G401.6 (cell line): Measurements from ENCODE around the gene GSG1L.

Experiments
- FAIRE-seq: peaks from 2 replicates; lab custom pipeline; 2012; peaks lifted over from hg19 to GRCh38; lab: Jason Lieb, UNC

Gene GSG1L

DNA sequence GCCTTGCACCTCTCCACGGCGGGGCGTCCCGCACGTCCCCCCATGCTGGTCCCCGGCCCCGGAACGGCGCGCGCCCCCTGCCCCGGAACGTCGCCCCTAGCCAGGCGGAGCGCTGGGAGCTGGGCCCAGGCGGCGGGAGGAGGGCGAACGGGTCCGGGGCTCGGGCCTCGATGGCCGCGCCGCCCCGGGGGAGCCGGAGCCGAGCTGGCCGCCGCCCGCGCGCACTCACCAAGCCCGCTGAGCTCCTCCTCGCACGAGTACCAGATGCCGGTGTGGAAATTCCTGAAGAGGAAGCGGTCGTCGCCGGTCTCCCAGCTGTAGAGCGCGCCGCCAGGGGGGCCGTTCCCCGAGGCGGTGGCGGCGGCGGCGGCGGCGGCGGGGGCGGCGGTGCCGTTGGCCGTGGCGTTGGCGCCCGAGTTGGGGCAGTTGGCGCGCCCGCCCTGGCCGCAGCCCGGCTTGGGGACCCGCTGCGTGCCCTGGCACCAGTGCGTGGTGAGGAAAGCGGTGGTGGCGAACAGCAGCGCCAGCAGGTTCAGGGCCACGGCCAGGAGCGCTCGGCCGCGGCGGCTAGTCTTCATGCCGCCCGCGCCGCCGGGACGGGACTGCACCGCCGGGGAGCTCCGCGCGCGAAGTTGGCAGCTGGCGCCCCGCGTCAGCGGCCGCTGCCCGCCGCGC lies 530 bp downstream of the GSG1L start:
- FAIRE-seq = no peak

DNA sequence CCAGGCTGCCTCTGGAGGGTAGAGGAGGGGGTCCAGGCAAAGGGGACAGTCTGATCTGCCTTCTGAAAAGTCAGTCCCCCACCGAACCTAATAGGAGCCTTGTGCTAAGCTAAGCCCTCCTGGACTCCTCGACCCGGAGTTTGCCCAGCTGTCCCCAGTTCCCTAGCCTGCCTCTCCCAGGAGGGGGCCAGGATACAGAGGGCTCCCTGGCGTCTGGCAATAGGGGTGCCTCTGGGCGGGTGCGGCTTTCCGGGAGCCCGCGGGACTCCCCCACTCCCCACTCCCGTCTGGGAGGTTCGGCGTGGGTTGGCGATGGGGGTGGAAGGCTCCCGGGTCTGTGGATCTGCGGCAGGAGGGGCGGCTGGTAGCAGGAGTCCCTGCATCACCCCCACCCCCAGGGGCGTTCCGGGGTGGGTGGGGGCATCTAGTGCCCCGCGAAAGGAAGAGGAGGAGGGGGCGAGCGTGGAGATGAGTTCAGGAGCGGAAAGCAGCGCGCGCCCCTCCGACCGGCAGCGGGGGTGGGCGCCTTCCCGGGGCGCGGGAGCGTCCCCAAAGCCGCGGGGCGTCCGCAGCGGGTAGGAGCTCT lies 1.2 kb downstream of the GSG1L start:
- no peak for FAIRE-seq

DNA sequence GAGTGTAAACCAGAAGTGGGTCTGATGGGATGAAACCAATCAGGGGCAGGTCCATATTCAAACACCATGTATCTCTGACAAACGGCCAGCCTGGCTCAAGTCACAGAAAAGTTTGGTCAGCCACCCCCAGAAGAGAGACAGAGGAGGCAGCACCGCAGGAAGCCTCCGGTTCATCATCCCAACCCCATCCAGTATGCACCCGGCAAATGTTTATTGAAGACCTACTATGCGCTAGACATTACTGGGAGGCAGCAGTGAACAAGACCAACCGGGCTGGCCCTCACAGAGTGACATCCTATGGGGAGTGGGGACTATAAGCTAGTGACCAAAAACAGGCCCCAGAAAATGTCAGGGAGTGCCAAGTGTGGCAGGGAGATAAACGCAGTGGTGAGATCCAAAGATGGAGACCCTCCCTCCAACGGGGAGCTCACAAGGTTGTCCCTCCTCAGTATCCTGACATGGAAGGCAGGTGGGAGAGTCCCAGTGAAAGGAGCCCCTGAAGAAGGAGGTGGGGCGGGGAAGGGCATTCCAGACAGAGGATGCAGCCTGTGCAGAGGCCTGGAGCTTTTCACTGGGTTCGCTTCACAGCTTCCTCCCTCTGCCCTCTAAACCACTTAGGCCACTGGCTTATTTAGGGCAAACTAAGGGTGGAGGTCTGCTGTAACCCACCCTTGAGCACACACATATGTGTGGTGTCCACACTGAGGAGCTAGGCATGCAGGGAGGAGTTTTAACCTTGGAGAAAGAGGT lies 2.0 kb downstream of the GSG1L start:
- FAIRE-seq = no peak

- no peak for FAIRE-seq
Measured at GRCh38 chr16:28059841-28060575, 3.5 kb downstream of the GSG1L start.

GRCh38 chr16:28058839-28059589 lies 4.5 kb downstream of the GSG1L start:
- no peak for FAIRE-seq

- no peak for FAIRE-seq
Measured at GRCh38 chr16:28057949-28058348, 5.6 kb downstream of the GSG1L start.

- no peak for FAIRE-seq
Measured at GRCh38 chr16:28053461-28053860, 10.1 kb downstream of the GSG1L start.

DNA sequence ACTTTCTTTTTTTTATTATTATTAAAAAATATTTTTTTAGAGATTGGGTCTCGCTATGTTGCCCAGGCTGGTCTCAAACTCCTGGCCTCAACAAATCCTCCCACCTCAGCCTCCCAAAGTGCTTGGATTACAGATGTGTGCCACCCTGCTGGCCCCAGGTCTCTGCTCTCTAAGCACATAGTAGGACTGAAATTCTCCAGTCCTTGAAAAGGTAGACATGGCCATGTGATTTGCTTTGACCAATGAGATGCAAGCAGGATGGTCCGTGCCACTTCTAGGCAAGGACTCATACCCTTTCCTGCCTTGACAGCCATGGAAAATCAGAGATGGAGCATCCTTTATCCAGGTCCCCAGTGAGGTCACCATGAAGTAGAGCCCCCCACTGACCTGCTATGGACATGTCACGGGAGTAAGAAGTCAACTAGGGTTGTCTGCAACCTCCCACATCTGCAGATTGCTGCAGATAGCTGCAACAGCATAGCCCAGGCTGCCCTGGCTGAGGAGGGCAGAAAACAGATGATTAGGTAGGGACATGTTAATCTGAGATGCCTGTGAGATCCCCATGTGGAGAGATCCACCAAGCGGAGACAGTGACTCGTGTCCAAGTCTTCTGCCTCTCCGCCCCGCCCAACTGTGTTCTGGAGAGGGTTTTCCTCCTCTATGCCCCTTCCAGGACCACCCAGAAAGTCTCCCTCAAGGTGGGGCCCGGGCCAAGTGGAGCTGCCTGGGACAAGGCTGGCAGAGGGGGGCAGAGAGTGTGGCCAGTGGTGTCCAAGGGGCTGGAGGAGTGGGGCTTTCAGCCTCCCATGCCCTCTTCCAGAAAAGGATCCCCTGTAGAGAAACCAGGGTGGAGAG lies 11.0 kb downstream of the GSG1L start:
- no peak for FAIRE-seq

GRCh38 chr16:28051486-28051885 lies 12.0 kb downstream of the GSG1L start:
- no peak for FAIRE-seq

- no peak for FAIRE-seq
Measured at GRCh38 chr16:28042811-28043210, 20.7 kb downstream of the GSG1L start.

DNA sequence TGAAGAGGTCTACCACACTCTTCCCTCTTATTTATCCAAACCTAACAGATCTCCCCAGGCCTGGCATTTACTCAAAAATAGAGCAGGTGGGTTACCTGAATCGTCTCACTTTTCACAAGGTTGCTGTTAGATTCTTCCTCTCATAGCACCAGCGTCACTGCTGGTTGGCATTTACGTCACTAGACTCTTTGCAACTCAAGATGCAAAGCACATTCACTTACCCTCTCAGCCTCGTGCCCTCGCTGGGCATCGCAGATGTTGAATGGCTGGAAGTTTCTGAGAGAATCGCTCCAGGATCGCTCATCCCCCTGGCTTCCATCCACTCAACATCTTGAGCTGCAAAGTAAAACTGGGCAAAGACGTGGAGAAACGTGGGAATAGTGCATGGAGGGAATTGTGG lies 21.9 kb downstream of the GSG1L start:
- no peak for FAIRE-seq

GRCh38 chr16:28040039-28040438 lies 23.5 kb downstream of the GSG1L start:
- FAIRE-seq = no peak

- FAIRE-seq = no peak
Measured at GRCh38 chr16:28039493-28039892, 24.0 kb downstream of the GSG1L start.

GRCh38 chr16:28038409-28038808 lies 25.1 kb downstream of the GSG1L start:
- no peak for FAIRE-seq

- FAIRE-seq = no peak
Measured at GRCh38 chr16:28035866-28036393, 27.6 kb downstream of the GSG1L start.

- FAIRE-seq = no peak
Measured at GRCh38 chr16:28033870-28034269, 29.6 kb downstream of the GSG1L start.

- no peak for FAIRE-seq
Measured at GRCh38 chr16:28029387-28030002, 34.0 kb downstream of the GSG1L start.

- no peak for FAIRE-seq
Measured at GRCh38 chr16:28027055-28027454, 36.5 kb downstream of the GSG1L start.

GRCh38 chr16:28025631-28026030 lies 37.9 kb downstream of the GSG1L start:
- FAIRE-seq = no peak

- FAIRE-seq = no peak
Measured at GRCh38 chr16:28019218-28019617, 44.3 kb downstream of the GSG1L start.

DNA sequence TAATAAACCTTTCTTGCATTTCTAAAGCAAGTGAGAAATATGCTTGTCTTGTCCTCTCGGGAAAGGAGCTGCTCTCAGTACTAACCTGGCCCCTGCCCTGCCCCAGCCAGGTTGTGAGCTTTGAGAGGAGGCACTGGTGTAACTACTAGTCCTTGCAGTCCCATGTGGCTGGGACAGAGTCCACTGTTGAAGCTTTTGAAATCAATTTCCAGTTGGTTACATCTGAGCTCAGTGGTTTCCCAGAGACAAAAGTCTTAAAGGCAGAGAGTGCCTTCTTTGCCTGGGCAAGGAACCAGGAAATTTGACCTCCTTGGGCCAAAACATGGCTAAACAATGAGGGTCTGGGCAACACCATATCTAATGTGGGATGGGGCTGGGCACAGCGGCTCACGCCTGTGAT lies 48.7 kb downstream of the GSG1L start:
- FAIRE-seq = no peak
